Hepatocyte (in vitro differentiated cells): ENCODE results near the gene PAPPA.

Experiments used
- CTCF ChIP-seq: fragments of 200-600 bp; sonication (generic); IDR thresholded peaks from 2 replicates; pipeline ENCODE4 v1.5.1; 2016; ENCODE audit warnings: antibody characterized with exemption, mild to moderate bottlenecking; ENCODE audit not compliant: poor library complexity
- EZH2 ChIP-seq: fragments of 200-600 bp; sonication (generic); IDR thresholded peaks from 2 replicates; pipeline ENCODE4 v1.6.1; 2016; ENCODE audit warnings: antibody characterized with exemption, mild to moderate bottlenecking, borderline replicate concordance

- TF ChIP-seq CTCF (no peak), EZH2 (no peak)
Observed at GRCh38 chr9:116308076-116308475, 154.5 kb downstream of the PAPPA start.
